Measurements from ENCODE around the gene ATP1B3.

ATP1B3 gene

GRCh38 chr3:141876381-141876890, at the start of gene ATP1B3:
TSS of gene ATP1B3 (plus strand) at chr3:141876643. CDS start at chr3:141876802, 159 bp downstream.
- peak; percentile 84 for DNase-seq (ENCODE audit: low read depth)
- peak within 1 kb of the TSS; percentile 83 for H3K4me3 ChIP-seq (ENCODE audit: low read length)
- TF ChIP-seq CTCF (conservative IDR thresholded peaks at IDR 0.05; ENCODE audit: low read length): no peak

GRCh38 chr3:141828487-141828886, 48.0 kb upstream of the ATP1B3 start:
- DNase-seq (ENCODE audit: low read depth): no peak
- no peak overlapping the region for H3K4me3 ChIP-seq (ENCODE audit: low read length)
- TF ChIP-seq CTCF (conservative IDR thresholded peaks at IDR 0.05; ENCODE audit: low read length): no peak

- H3K4me3 ChIP-seq (ENCODE audit: low read length): no peak overlapping the region
- TF ChIP-seq CTCF (conservative IDR thresholded peaks at IDR 0.05; ENCODE audit: low read length): no peak
- peak; percentile 32 for DNase-seq (ENCODE audit: low read depth)
These were observed 47.6 kb upstream of the ATP1B3 start for GRCh38 chr3:141828890-141829289.

GRCh38 chr3:141830508-141830907, 45.9 kb upstream of the ATP1B3 start:
- no peak for TF ChIP-seq CTCF (conservative IDR thresholded peaks at IDR 0.05; ENCODE audit: low read length)
- no peak for DNase-seq (ENCODE audit: low read depth)
- H3K4me3 ChIP-seq (ENCODE audit: low read length): no peak overlapping the region

GRCh38 chr3:141834292-141834691, 42.2 kb upstream of the ATP1B3 start:
- DNase-seq (ENCODE audit: low read depth): no peak
- no peak for TF ChIP-seq CTCF (conservative IDR thresholded peaks at IDR 0.05; ENCODE audit: low read length)
- no peak overlapping the region for H3K4me3 ChIP-seq (ENCODE audit: low read length)

- DNase-seq (ENCODE audit: low read depth): no peak
- TF ChIP-seq CTCF (conservative IDR thresholded peaks at IDR 0.05; ENCODE audit: low read length): no peak
These were observed 40.8 kb upstream of the ATP1B3 start for GRCh38 chr3:141835557-141836229.

GRCh38 chr3:141839389-141839788, 37.1 kb upstream of the ATP1B3 start:
- H3K4me3 ChIP-seq (ENCODE audit: low read length): no peak overlapping the region
- no peak for DNase-seq (ENCODE audit: low read depth)
- TF ChIP-seq CTCF (conservative IDR thresholded peaks at IDR 0.05; ENCODE audit: low read length): no peak

More at GRCh38 chr3:141835557-141836229, 40.8 kb upstream of the ATP1B3 start:
- no peak overlapping the region for H3K4me3 ChIP-seq (ENCODE audit: low read length)

Data from AG10803 (cell line).